GM12875 (cell line): ENCODE data around the gene PRF1.
"Not testable (repeated sequence)": the region's sequence is repeated elsewhere in the genome, so short reads cannot be mapped to it uniquely, and the experiment has no call there.

Experiments used
- H3K4me3 ChIP-seq: one replicate; pipeline ENCODE4 v1.5.1; 2011; ENCODE audit warnings: low read depth, low read length, control low read depth
- CTCF ChIP-seq: IDR thresholded peaks from 2 replicates; pipeline ENCODE4 v1.5.1; 2011; ENCODE audit warnings: low read depth, mild to moderate bottlenecking, control low read depth, inconsistent platforms, low read length, moderate library complexity, borderline replicate concordance; ENCODE audit not compliant: insufficient read depth

Gene PRF1

GRCh38 chr10:70615211-70615610, 12.7 kb upstream of the PRF1 start:
- H3K4me3 ChIP-seq, result no peak overlapping the region
- TF ChIP-seq CTCF, result no peak

GRCh38 chr10:70614364-70614763, 11.8 kb upstream of the PRF1 start:
- not testable (repeated sequence) for H3K4me3 ChIP-seq

GRCh38 chr10:70613941-70614340, 11.4 kb upstream of the PRF1 start:
- no peak overlapping the region for H3K4me3 ChIP-seq
- no peak for TF ChIP-seq CTCF

- no peak for TF ChIP-seq CTCF
- no peak overlapping the region for H3K4me3 ChIP-seq
These were observed 5.4 kb upstream of the PRF1 start for GRCh38 chr10:70607936-70608335.

- H3K4me3 ChIP-seq, result no peak overlapping the region
- TF ChIP-seq CTCF, result no peak
These were observed 2.6 kb upstream of the PRF1 start for GRCh38 chr10:70605161-70605560.

GRCh38 chr10:70604106-70604505, 1.6 kb upstream of the PRF1 start:
- no peak overlapping the region for H3K4me3 ChIP-seq

GRCh38 chr10:70603449-70603801, 884 bp upstream of the PRF1 start:
- no peak overlapping the region for H3K4me3 ChIP-seq
- TF ChIP-seq CTCF, result no peak

More at GRCh38 chr10:70604106-70604505, 1.6 kb upstream of the PRF1 start:
- TF ChIP-seq CTCF, result no peak

- no peak for TF ChIP-seq CTCF
These were observed 795 bp downstream of the PRF1 start for GRCh38 chr10:70601746-70602145.

More at GRCh38 chr10:70601746-70602145, 795 bp downstream of the PRF1 start:
- no peak overlapping the region for H3K4me3 ChIP-seq
